Fibroblast of pulmonary artery (primary cell): ENCODE data around the gene TSN.

Experiments used
- DNase-seq: peaks from one replicate; pipeline ENCODE4 v3.0.0-alpha.2; 2010; ENCODE audit warnings: low read depth
- H3K4me3 ChIP-seq: replicated peaks from 2 replicates; pipeline ENCODE4 v1.5.1; 2011; ENCODE audit warnings: low read depth, mild to moderate bottlenecking, control low read depth, low read length, moderate library complexity
- TF ChIP-seq, protein P1 (sequence below): IDR thresholded peaks from 2 replicates; pipeline ENCODE4 v1.5.1; 2011; ENCODE audit warnings: mild to moderate bottlenecking, control low read depth, low read length, inconsistent platforms; ENCODE audit errors: missing control alignments

Gene TSN

DNA sequence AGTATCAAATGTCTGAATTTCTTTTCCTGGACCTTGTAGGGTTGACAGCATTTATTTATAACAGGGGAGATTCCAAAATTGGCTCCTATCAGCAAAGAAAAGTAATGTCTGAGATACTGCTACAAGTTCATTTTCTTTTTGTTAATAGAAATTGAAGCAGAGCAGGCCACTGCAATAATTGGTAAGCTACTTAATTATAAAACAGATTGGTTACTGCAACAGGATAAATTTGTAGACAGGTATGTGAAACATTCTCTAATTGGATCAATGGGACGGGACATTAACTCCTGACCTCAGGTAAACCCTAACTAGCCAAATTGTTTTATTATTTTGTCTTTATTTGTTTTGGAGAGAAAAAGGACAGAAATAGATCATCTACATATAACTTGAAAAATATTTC lies 39.3 kb upstream of the TSN start:
- no peak overlapping the region for H3K4me3 ChIP-seq
- TF ChIP-seq, protein P1, sequence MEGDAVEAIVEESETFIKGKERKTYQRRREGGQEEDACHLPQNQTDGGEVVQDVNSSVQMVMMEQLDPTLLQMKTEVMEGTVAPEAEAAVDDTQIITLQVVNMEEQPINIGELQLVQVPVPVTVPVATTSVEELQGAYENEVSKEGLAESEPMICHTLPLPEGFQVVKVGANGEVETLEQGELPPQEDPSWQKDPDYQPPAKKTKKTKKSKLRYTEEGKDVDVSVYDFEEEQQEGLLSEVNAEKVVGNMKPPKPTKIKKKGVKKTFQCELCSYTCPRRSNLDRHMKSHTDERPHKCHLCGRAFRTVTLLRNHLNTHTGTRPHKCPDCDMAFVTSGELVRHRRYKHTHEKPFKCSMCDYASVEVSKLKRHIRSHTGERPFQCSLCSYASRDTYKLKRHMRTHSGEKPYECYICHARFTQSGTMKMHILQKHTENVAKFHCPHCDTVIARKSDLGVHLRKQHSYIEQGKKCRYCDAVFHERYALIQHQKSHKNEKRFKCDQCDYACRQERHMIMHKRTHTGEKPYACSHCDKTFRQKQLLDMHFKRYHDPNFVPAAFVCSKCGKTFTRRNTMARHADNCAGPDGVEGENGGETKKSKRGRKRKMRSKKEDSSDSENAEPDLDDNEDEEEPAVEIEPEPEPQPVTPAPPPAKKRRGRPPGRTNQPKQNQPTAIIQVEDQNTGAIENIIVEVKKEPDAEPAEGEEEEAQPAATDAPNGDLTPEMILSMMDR, result no peak
- no peak for DNase-seq

DNA sequence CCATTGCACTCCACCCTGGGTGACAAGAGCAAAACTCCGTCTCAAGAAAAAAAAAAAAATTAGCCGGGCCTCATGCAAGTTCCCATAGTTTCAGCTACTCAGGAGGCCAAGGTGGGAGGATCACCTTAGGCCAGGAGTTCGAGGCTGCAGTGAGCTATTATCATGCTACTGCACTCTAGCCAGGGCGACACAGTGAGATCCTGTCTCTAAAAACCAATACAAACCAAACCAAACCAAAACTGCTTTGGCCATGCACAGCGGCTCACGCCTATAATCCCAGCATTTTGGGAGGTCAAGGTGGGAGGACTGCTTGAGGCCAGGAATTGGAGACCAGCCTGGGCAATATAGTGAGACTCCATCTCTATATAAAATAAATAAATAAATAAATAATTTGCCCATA lies 37.9 kb upstream of the TSN start:
- H3K4me3 ChIP-seq, result no peak overlapping the region
- TF ChIP-seq, protein P1, result no peak
- no peak for DNase-seq

DNA sequence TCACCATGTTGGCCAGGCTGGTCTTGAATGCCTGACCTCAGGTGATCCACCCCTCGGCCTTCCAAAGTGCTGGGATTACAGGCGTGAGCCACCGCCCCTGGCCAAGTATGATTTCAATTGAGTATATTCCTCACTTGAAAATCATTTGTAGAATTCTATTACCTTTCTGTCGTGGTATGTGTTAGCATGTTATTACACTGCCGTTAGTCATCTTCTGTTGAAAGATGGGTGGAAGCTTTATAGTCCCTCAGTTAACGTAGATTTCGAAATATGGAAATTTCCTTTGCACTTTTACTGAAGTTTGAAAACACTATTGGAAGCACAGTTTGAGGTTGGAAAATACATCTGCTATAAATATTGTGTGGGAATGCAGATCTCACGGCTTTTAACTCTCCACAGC lies 33.5 kb upstream of the TSN start:
- TF ChIP-seq, protein P1, result no peak
- H3K4me3 ChIP-seq, result no peak overlapping the region
- DNase-seq, result peak; percentile 83

DNA sequence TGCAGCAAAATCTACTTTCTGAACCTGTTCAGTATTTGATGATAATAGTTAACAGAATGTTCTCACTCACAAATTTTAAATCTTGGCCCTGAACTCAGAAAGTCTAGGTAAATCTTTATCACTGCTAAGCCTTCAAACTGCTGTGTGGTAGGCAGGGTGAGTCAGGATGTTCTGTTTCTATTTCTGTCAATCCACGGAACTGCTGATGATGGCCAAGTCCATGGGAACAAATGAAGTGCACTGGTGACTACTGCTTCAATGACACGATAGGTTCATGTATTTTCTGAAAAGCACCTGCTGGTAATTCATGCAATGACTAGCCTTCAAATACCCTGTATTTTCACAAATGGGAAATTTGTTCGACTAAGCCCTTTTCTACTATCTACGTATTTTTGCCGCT lies 33.0 kb upstream of the TSN start:
- peak; percentile 52 for DNase-seq
- TF ChIP-seq, protein P1, result no peak
- H3K4me3 ChIP-seq, result no peak overlapping the region

DNA sequence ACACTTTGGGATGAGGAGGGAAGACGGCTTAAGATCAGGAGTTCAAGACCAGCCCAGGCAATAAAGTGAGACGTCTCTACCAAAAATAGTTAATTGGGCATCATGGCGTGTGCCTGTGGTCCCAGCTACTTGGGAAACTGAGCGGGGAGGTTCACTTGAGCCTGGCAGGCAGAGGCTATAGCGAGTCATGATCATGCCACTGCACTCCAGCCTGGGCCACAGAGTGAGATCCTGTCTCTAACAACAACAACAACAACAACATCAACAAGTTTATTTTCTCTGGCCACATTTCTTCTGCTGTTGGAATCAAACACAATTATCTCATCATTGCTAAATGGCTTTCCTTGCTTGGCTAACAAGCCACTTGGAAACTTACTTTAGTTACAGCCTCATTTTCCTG lies 32.1 kb upstream of the TSN start:
- H3K4me3 ChIP-seq, result no peak overlapping the region
- DNase-seq, result no peak
- TF ChIP-seq, protein P1, result no peak

DNA sequence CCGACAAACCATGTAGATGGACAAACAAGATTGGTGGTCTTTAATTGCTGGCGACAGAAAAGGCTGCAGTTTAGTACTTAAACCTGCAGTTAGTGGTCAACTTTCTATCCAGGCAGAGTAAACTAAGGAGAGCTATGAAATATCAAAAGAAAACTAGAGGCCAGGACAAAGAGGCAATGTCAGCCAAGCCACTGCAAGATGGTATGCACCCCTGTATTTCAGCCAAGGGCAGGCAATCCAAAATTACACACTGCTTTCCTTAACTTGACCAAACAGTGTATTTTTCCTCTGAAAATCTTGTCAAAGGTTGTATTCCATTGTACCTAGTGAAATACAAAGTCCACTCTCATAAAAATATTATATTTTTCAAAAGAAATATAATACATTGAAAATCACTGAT lies 28.1 kb upstream of the TSN start:
- TF ChIP-seq, protein P1, result no peak
- H3K4me3 ChIP-seq, result no peak overlapping the region
- no peak for DNase-seq

DNA sequence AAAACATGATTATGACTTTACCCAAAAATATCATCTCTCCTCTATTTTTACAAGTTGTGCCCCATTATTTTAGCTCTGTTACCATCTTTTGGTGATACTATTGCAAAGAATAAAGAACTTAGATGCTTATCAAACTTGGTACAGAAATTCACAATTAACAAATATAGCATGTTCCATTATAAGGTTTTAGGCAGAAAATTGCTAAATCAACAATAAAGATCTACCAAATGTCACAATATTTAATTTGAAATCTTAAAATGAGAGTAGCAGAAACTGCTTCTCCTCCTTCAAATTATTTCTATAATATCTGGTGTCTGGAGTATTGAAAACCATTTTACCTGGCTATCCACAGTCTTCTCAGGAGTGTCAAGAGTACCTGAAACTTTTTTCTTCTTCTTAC lies 27.5 kb upstream of the TSN start:
- no peak for DNase-seq
- H3K4me3 ChIP-seq, result no peak overlapping the region
- TF ChIP-seq, protein P1, result no peak
